HEK293 (cell line): ENCODE results near the gene FAM168A.

Experiments used
- CTCF ChIA-PET: fragments of 350-600 bp; formaldehyde crosslinking; extraction: SDS; loops from one replicate; lab custom pipeline; 2021; ENCODE audit warnings: antibody characterized with exemption; lab: Yijun Ruan, JAX
- POLR2A ChIA-PET: fragments of 300-600 bp; formaldehyde crosslinking; extraction: SDS; loops from one replicate; lab custom pipeline; 2020; ENCODE audit warnings: antibody characterized with exemption, inconsistent platforms; lab: Yijun Ruan, JAX
- H3K27ac ChIP-seq: fragments of 200-500 bp; sonication (Bioruptor generic); 2 replicates; pipeline ENCODE4 v1.5.1; 2014; ENCODE audit warnings: low read depth, low read length, control low read depth, inconsistent platforms; ENCODE audit errors: extremely low read depth
- H3K36me3 ChIP-seq, 2 experiments: fragments of 200-500 bp in 1 of 2; sonication (Bioruptor generic) in 1 of 2; 1 replicate in 1 of 2; 2 replicates in 1 of 2; pipeline ENCODE4 v1.5.1; 2014 to 2017; ENCODE audit warnings: inconsistent platforms in 2 of 2, low read length in 2 of 2; ENCODE audit not compliant: control insufficient read depth in 2 of 2, insufficient read depth in 1 of 2
- H3K4me1 ChIP-seq: fragments of 200-500 bp; sonication (Bioruptor generic); 2 replicates; pipeline ENCODE4 v1.5.1; 2014; ENCODE audit warnings: mild to moderate bottlenecking, low read length, inconsistent platforms; ENCODE audit not compliant: control insufficient read depth, insufficient read depth
- H3K4me3 ChIP-seq: 2 replicates; pipeline ENCODE4 v1.5.1; 2011; ENCODE audit warnings: low read depth, mild to moderate bottlenecking, control low read depth, low read length, moderate library complexity
- H3K9me3 ChIP-seq: fragments of 200-500 bp; sonication (Bioruptor generic); 2 replicates; pipeline ENCODE4 v1.5.1; 2014; ENCODE audit warnings: low read depth, low read length, inconsistent platforms; ENCODE audit not compliant: control insufficient read depth, insufficient read depth
- PATZ1 ChIP-seq: fragments of 450-650 bp; formaldehyde crosslinking; IDR thresholded peaks from 2 replicates; pipeline ENCODE4 v1.5.1; 2016; ENCODE audit warnings: missing biosample characterization, missing genetic modification characterization
- REPIN1 ChIP-seq: fragments of 450-650 bp; formaldehyde crosslinking; IDR thresholded peaks from 2 replicates; pipeline ENCODE4 v1.5.1; 2017; ENCODE audit warnings: missing biosample characterization, missing genetic modification characterization, low read depth
- SALL2 ChIP-seq: fragments of 450-650 bp; formaldehyde crosslinking; IDR thresholded peaks from 2 replicates; pipeline ENCODE4 v1.5.0; 2017; ENCODE audit warnings: missing biosample characterization, mild to moderate bottlenecking, missing genetic modification characterization, borderline replicate concordance
- TCF7L2 ChIP-seq: IDR thresholded peaks from 2 replicates; pipeline ENCODE4 v1.6.1; 2011; ENCODE audit warnings: low read depth, mild to moderate bottlenecking, inconsistent platforms, low read length, moderate library complexity, borderline replicate concordance
- ZFHX2 ChIP-seq: fragments of 450-650 bp; formaldehyde crosslinking; conservative IDR thresholded peaks from 2 replicates; pipeline ENCODE4 v1.5.1; 2016; ENCODE audit warnings: missing biosample characterization, missing genetic modification characterization
- ZFP69B ChIP-seq: fragments of 450-650 bp; formaldehyde crosslinking; IDR thresholded peaks from 2 replicates; pipeline ENCODE4 v1.5.1; 2016; ENCODE audit warnings: missing biosample characterization, missing genetic modification characterization
- ZNF114 ChIP-seq: fragments of 450-650 bp; formaldehyde crosslinking; IDR thresholded peaks from 2 replicates; pipeline ENCODE4 v1.5.0; 2017; ENCODE audit warnings: missing biosample characterization, missing genetic modification characterization
- ZNF121 ChIP-seq: fragments of 450-650 bp; formaldehyde crosslinking; IDR thresholded peaks from 2 replicates; pipeline ENCODE4 v1.5.1; 2016; ENCODE audit warnings: missing biosample characterization, missing genetic modification characterization
- ZNF132 ChIP-seq: fragments of 450-650 bp; formaldehyde crosslinking; IDR thresholded peaks from 2 replicates; pipeline ENCODE4 v1.5.1; 2017; ENCODE audit warnings: missing biosample characterization, missing genetic modification characterization, borderline replicate concordance
- ZNF174 ChIP-seq: fragments of 450-650 bp; formaldehyde crosslinking; IDR thresholded peaks from 2 replicates; pipeline ENCODE4 v1.5.0; 2017; ENCODE audit warnings: missing biosample characterization, mild to moderate bottlenecking, missing genetic modification characterization
- ZNF211 ChIP-seq: fragments of 450-650 bp; formaldehyde crosslinking; IDR thresholded peaks from 2 replicates; pipeline ENCODE4 v1.5.1; 2016; ENCODE audit warnings: low read depth, missing biosample characterization, missing genetic modification characterization
- ZNF214 ChIP-seq: fragments of 450-650 bp; formaldehyde crosslinking; IDR thresholded peaks from 2 replicates; pipeline ENCODE4 v1.5.1; 2017; ENCODE audit warnings: missing biosample characterization, mild to moderate bottlenecking, missing genetic modification characterization, borderline replicate concordance
- ZNF248 ChIP-seq: fragments of 450-650 bp; formaldehyde crosslinking; IDR thresholded peaks from 2 replicates; pipeline ENCODE4 v1.5.1; 2017; ENCODE audit warnings: missing biosample characterization, missing genetic modification characterization
- ZNF324 ChIP-seq: fragments of 450-650 bp; formaldehyde crosslinking; IDR thresholded peaks from 2 replicates; pipeline ENCODE4 v1.5.1; 2016; ENCODE audit warnings: missing biosample characterization, missing genetic modification characterization
- ZNF362 ChIP-seq: fragments of 450-650 bp; formaldehyde crosslinking; IDR thresholded peaks from 2 replicates; pipeline ENCODE4 v1.5.1; 2016; ENCODE audit warnings: missing biosample characterization, missing genetic modification characterization
- ZNF366 ChIP-seq: fragments of 450-650 bp; formaldehyde crosslinking; conservative IDR thresholded peaks from 2 replicates; pipeline ENCODE4 v1.5.1; 2016; ENCODE audit warnings: missing biosample characterization, missing genetic modification characterization
- ZNF394 ChIP-seq: fragments of 450-650 bp; formaldehyde crosslinking; IDR thresholded peaks from 2 replicates; pipeline ENCODE4 v1.5.1; 2016; ENCODE audit warnings: missing biosample characterization, missing genetic modification characterization, mild to moderate bottlenecking, moderate library complexity, borderline replicate concordance
- ZNF514 ChIP-seq: fragments of 450-650 bp; formaldehyde crosslinking; IDR thresholded peaks from 2 replicates; pipeline ENCODE4 v1.5.1; 2016; ENCODE audit warnings: missing biosample characterization, missing genetic modification characterization
- ZNF544 ChIP-seq: fragments of 450-650 bp; formaldehyde crosslinking; IDR thresholded peaks from 2 replicates; pipeline ENCODE4 v1.5.0; 2017; ENCODE audit warnings: missing biosample characterization, missing genetic modification characterization
- ZNF558 ChIP-seq: fragments of 450-650 bp; formaldehyde crosslinking; IDR thresholded peaks from 2 replicates; pipeline ENCODE4 v1.5.1; 2016; ENCODE audit warnings: missing biosample characterization, missing genetic modification characterization
- ZNF596 ChIP-seq: fragments of 450-650 bp; IDR thresholded peaks from 2 replicates; pipeline ENCODE4 v1.5.0; 2018; ENCODE audit warnings: missing biosample characterization, mild to moderate bottlenecking, missing genetic modification characterization, moderate library complexity
- ZNF639 ChIP-seq: fragments of 450-650 bp; formaldehyde crosslinking; IDR thresholded peaks from 2 replicates; pipeline ENCODE4 v1.5.1; 2016; ENCODE audit warnings: missing biosample characterization, missing genetic modification characterization
- ZNF645 ChIP-seq: fragments of 450-650 bp; formaldehyde crosslinking; IDR thresholded peaks from 2 replicates; pipeline ENCODE4; 2016; ENCODE audit warnings: missing biosample characterization, missing genetic modification characterization
- ZNF664 ChIP-seq: fragments of 450-650 bp; formaldehyde crosslinking; IDR thresholded peaks from 2 replicates; pipeline ENCODE4 v1.5.1; 2016; ENCODE audit warnings: missing biosample characterization, missing genetic modification characterization
- ZNF677 ChIP-seq: fragments of 450-650 bp; IDR thresholded peaks from 2 replicates; pipeline ENCODE4 v1.5.0; 2018; ENCODE audit warnings: missing biosample characterization, mild to moderate bottlenecking, missing genetic modification characterization, moderate library complexity
- ZNF707 ChIP-seq: fragments of 450-650 bp; formaldehyde crosslinking; IDR thresholded peaks from 2 replicates; pipeline ENCODE4 v1.5.1; 2016; ENCODE audit warnings: missing biosample characterization, missing genetic modification characterization
- ZNF837 ChIP-seq: fragments of 450-650 bp; formaldehyde crosslinking; IDR thresholded peaks from 2 replicates; pipeline ENCODE4 v1.5.1; 2016; ENCODE audit warnings: missing biosample characterization, missing genetic modification characterization
- ZSCAN23 ChIP-seq: fragments of 450-650 bp; formaldehyde crosslinking; IDR thresholded peaks from 2 replicates; pipeline ENCODE4 v1.5.1; 2016; ENCODE audit warnings: missing biosample characterization, missing genetic modification characterization
- ZSCAN5A ChIP-seq: fragments of 450-650 bp; formaldehyde crosslinking; IDR thresholded peaks from 2 replicates; pipeline ENCODE4 v1.5.1; 2016; ENCODE audit warnings: missing biosample characterization, missing genetic modification characterization

FAM168A gene

GRCh38 chr11:73525611-73526010, 72.3 kb downstream of the FAM168A start:
- ChIA-PET CTCF (no interaction called here), POLR2A (no interaction called here)
- Histone ChIP-seq H3K36me3 (no peaks in the 10 kb centered on the region), H3K9me3 (no peaks in the 10 kb centered on the region), H3K4me3 (no peak overlapping the region), H3K4me1 (no peaks in the 10 kb centered on the region; the same call in 1 of the 2 replicates), H3K27ac (no peak overlapping the region)
- TF ChIP-seq ZNF558 (no peak), ZNF394 (tag by site-specific recombination) (no peak), ZNF362 (tag by site-specific recombination) (no peak), ZNF544 (tag by site-specific recombination) (no peak), ZNF707 (tag by site-specific recombination) (no peak), ZNF174 (tag by site-specific recombination) (no peak), PATZ1 (tag by site-specific recombination) (no peak), ZFP69B (tag by site-specific recombination) (no peak), ZSCAN23 (tag by site-specific recombination) (no peak), ZNF214 (tag by site-specific recombination) (no peak), ZNF645 (tag by site-specific recombination) (no peak), ZNF639 (tag by site-specific recombination) (no peak), REPIN1 (no peak), ZNF677 (tag by site-specific recombination) (no peak), ZNF211 (no peak)

- H3K9me3 ChIP-seq: no peaks in the 10 kb centered on the region
- no peak overlapping the region for H3K4me3 ChIP-seq
- H3K36me3 ChIP-seq: no peaks in the 10 kb centered on the region
- no peaks in the 10 kb centered on the region; the same call in 1 of the 2 replicates for H3K4me1 ChIP-seq
- CTCF ChIA-PET: no interaction called here
- H3K27ac ChIP-seq: no peak overlapping the region
- POLR2A ChIA-PET: no interaction called here
- no peak for TF ChIP-seq TCF7L2
- no peak for TF ChIP-seq ZNF121 (tag by site-specific recombination)
- no peak for TF ChIP-seq ZNF514 (tag by site-specific recombination)
- no peak for TF ChIP-seq ZNF837
- no peak for TF ChIP-seq ZNF174 (tag by site-specific recombination)
- TF ChIP-seq ZFHX2 (tag by site-specific recombination): no peak
- no peak for TF ChIP-seq ZNF558
- TF ChIP-seq ZNF362 (tag by site-specific recombination): no peak
- no peak for TF ChIP-seq ZNF114 (tag by site-specific recombination)
- no peak for TF ChIP-seq ZNF366 (tag by site-specific recombination)
- no peak for TF ChIP-seq ZSCAN5A (tag by site-specific recombination)
- no peak for TF ChIP-seq ZNF664 (tag by site-specific recombination)
- TF ChIP-seq ZNF132 (tag by site-specific recombination): no peak
- no peak for TF ChIP-seq SALL2 (tag by site-specific recombination)
- TF ChIP-seq ZNF248 (tag by site-specific recombination): no peak
- no peak for TF ChIP-seq ZNF596 (tag by site-specific recombination)
- no peak for TF ChIP-seq ZNF324
Observed at GRCh38 chr11:73524774-73525173, 73.1 kb downstream of the FAM168A start.
